ENCODE data around the gene MRPS15.

GRCh38 chr1:36467700-36468455 is 3.7 kb upstream of the MRPS15 start:
- TF ChIP-seq CTCF (conservative IDR thresholded peaks at IDR 0.05; ENCODE audit: low read length) (no peak), EZH2phosphoT487 (IDR thresholded peaks at IDR 0.05; ENCODE audit: borderline replicate concordance, low read depth, low read length) (no peak)
